Epithelial cell of esophagus (primary cell): Measurements from ENCODE around the gene TCAIM.
"Not testable (repeated sequence)": the region's sequence is repeated elsewhere in the genome, so short reads cannot be mapped to it uniquely, and the experiment has no call there.

Experiments used
- DNase-seq: peaks from one replicate; pipeline ENCODE4 v3.0.0; 2010; ENCODE audit warnings: low read depth
- H3K4me3 ChIP-seq: 2 replicates; pipeline ENCODE4 v1.5.1; 2011; ENCODE audit warnings: mild to moderate bottlenecking, low read length, control low read depth
- CTCF ChIP-seq: IDR thresholded peaks from 2 replicates; pipeline ENCODE4 v1.5.1; 2011; ENCODE audit warnings: low read depth, mild to moderate bottlenecking, low read length, control low read depth, inconsistent platforms; ENCODE audit not compliant: insufficient read depth; ENCODE audit errors: missing control alignments

The TCAIM gene

GRCh38 chr3:44412365-44412764 lies 73.8 kb downstream of the TCAIM start:
- no peak for DNase-seq
- TF ChIP-seq CTCF = no peak

GRCh38 chr3:44414517-44415090 lies 76.0 kb downstream of the TCAIM start:
- TF ChIP-seq CTCF = no peak
- no peak overlapping the region for H3K4me3 ChIP-seq
- no peak for DNase-seq

More at GRCh38 chr3:44412365-44412764, 73.8 kb downstream of the TCAIM start:
- no peak overlapping the region for H3K4me3 ChIP-seq

- no peak for TF ChIP-seq CTCF
- no peak for DNase-seq
- no peak overlapping the region for H3K4me3 ChIP-seq
These were observed 76.9 kb downstream of the TCAIM start for GRCh38 chr3:44415421-44415820.

- no peak for TF ChIP-seq CTCF
- no peak for DNase-seq
- H3K4me3 ChIP-seq = no peak overlapping the region
These were observed 77.8 kb downstream of the TCAIM start for GRCh38 chr3:44416031-44417030.

- not testable (repeated sequence) for H3K4me3 ChIP-seq, DNase-seq
These were observed 79.6 kb downstream of the TCAIM start for GRCh38 chr3:44418118-44418517.

GRCh38 chr3:44418549-44418948 lies 80.0 kb downstream of the TCAIM start:
- no peak for DNase-seq
- H3K4me3 ChIP-seq = no peak overlapping the region
- TF ChIP-seq CTCF = no peak

- H3K4me3 ChIP-seq = no peak overlapping the region
- DNase-seq = no peak
- no peak for TF ChIP-seq CTCF
These were observed 80.8 kb downstream of the TCAIM start for GRCh38 chr3:44419116-44419922.
